SK-N-SH treated with all-trans-retinoic acid at 6 μM for 48 hours (cell line): ENCODE results near the gene CPTP.

Experiments
- ATAC-seq: fragments of 200-7000 bp; cut with Tn5 transposase; 3 replicates; pipeline ENCODE4 v1.9.1; 2020; ENCODE audit warnings: mild to moderate bottlenecking, moderate library complexity
- BACH2 ChIP-seq: fragments of 250-450 bp; sonication (Bioruptor Pico); IDR thresholded peaks from 2 replicates; pipeline ENCODE4 v1.9.0; 2021; ENCODE audit warnings: mild to moderate bottlenecking, borderline replicate concordance
- CREB5 ChIP-seq: fragments of 250-450 bp; sonication (Bioruptor Pico); IDR thresholded peaks from 2 replicates; pipeline ENCODE4 v1.5.1; 2020; ENCODE audit warnings: low read depth, mild to moderate bottlenecking, moderate library complexity
- CSRNP3 ChIP-seq: fragments of 250-450 bp; sonication (Bioruptor Pico); IDR thresholded peaks from 2 replicates; pipeline ENCODE4 v1.5.1; 2021; ENCODE audit warnings: mild to moderate bottlenecking, moderate library complexity
- GLIS3 ChIP-seq: fragments of 250-450 bp; sonication (Bioruptor Pico); IDR thresholded peaks from 2 replicates; pipeline ENCODE4 v1.5.0; 2020; ENCODE audit warnings: mild to moderate bottlenecking, moderate library complexity
- ISL1 ChIP-seq: fragments of 250-450 bp; sonication (Bioruptor Pico); IDR thresholded peaks from 2 replicates; pipeline ENCODE4 v2.1.2; 2022; ENCODE audit warnings: mild to moderate bottlenecking, moderate library complexity
- PATZ1 ChIP-seq: fragments of 250-450 bp; sonication (Bioruptor Pico); IDR thresholded peaks from 2 replicates; pipeline ENCODE4 v1.8.0; 2020; ENCODE audit warnings: mild to moderate bottlenecking, moderate library complexity, borderline replicate concordance
- POU6F1 ChIP-seq: fragments of 250-450 bp; sonication (Bioruptor Pico); IDR thresholded peaks from 2 replicates; pipeline ENCODE4 v1.8.0; 2021; ENCODE audit warnings: low read depth, mild to moderate bottlenecking, moderate library complexity, borderline replicate concordance
- PPARA ChIP-seq: fragments of 250-450 bp; sonication (Bioruptor Pico); IDR thresholded peaks from 2 replicates; pipeline ENCODE4 v1.5.0; 2020; ENCODE audit warnings: mild to moderate bottlenecking, borderline replicate concordance
- RARB ChIP-seq: fragments of 250-450 bp; sonication (Bioruptor Pico); IDR thresholded peaks from 2 replicates; pipeline ENCODE4 v1.8.0; 2021; ENCODE audit warnings: mild to moderate bottlenecking, moderate library complexity
- SNAI2 ChIP-seq: fragments of 250-450 bp; sonication (Bioruptor Pico); IDR thresholded peaks from 2 replicates; pipeline ENCODE4 v1.5.0; 2020; ENCODE audit warnings: mild to moderate bottlenecking, moderate library complexity
- TCF4 ChIP-seq: fragments of 250-450 bp; sonication (Bioruptor Pico); IDR thresholded peaks from 2 replicates; pipeline ENCODE4 v1.8.0; 2021; ENCODE audit warnings: mild to moderate bottlenecking, moderate library complexity, borderline replicate concordance
- TOX ChIP-seq: fragments of 250-450 bp; sonication (Bioruptor Pico); IDR thresholded peaks from 2 replicates; pipeline ENCODE4 v1.8.0; 2021; ENCODE audit warnings: mild to moderate bottlenecking, moderate library complexity, borderline replicate concordance
- TSHZ2 ChIP-seq: fragments of 250-450 bp; sonication (Bioruptor Pico); IDR thresholded peaks from 2 replicates; pipeline ENCODE4 v1.5.0; 2020; ENCODE audit warnings: mild to moderate bottlenecking, moderate library complexity
- ZFP3 ChIP-seq: fragments of 250-450 bp; sonication (Bioruptor Pico); IDR thresholded peaks from 2 replicates; pipeline ENCODE4 v1.5.0; 2020; ENCODE audit warnings: mild to moderate bottlenecking, moderate library complexity
- ZFP30 ChIP-seq: fragments of 450-650 bp; formaldehyde crosslinking; IDR thresholded peaks from 2 replicates; pipeline ENCODE4 v1.5.0; 2022; ENCODE audit warnings: mild to moderate bottlenecking, moderate library complexity
- ZNF70 ChIP-seq: fragments of 450-650 bp; formaldehyde crosslinking; IDR thresholded peaks from 2 replicates; pipeline ENCODE4 v1.5.0; 2020; ENCODE audit warnings: mild to moderate bottlenecking, moderate library complexity
- ZNF8 ChIP-seq: fragments of 450-650 bp; formaldehyde crosslinking; IDR thresholded peaks from 2 replicates; pipeline ENCODE4 v1.5.0; 2020; ENCODE audit warnings: mild to moderate bottlenecking, moderate library complexity

Gene CPTP

GRCh38 chr1:1374929-1375662, 50.5 kb downstream of the CPTP start, which contains the start of gene AURKAIP1:
AURKAIP1 (minus strand) TSS chr1:1375207; CDS start chr1:1374756, 451 bp downstream.
- peak; percentile 95 for ATAC-seq
- TF ChIP-seq TCF4 (CRISPR knock-in tag) (no peak), ZNF8 (peak; percentile 62; the same call in 1 of the 2 replicates), RARB (no peak; the same call in 1 of the 2 replicates), ZFP3 (CRISPR knock-in tag) (peak; percentile 80; the same call in 1 of the 2 replicates), TSHZ2 (CRISPR knock-in tag) (peak; percentile 67), POU6F1 (peak; percentile 88; the same call in 1 of the 2 replicates), ZNF70 (CRISPR knock-in tag) (peak; percentile 10; the same call in 1 of the 2 replicates), PATZ1 (CRISPR knock-in tag) (peak; percentile 72; the same call in 1 of the 2 replicates)
- TF ChIP-seq, all 23 proteins: peak for 6

GRCh38 chr1:1376551-1377226, 52.1 kb downstream of the CPTP start:
- no peak for TF ChIP-seq ZNF70 (CRISPR knock-in tag)
- no peak for TF ChIP-seq ZFP3 (CRISPR knock-in tag)
- TF ChIP-seq TOX: no peak
- no peak for TF ChIP-seq ZFP30 (CRISPR knock-in tag)
- no peak for TF ChIP-seq BACH2 (CRISPR knock-in tag)
- TF ChIP-seq POU6F1: no peak
- no peak for TF ChIP-seq RARB
- no peak for TF ChIP-seq ZNF8
- ATAC-seq: no peak

GRCh38 chr1:1377540-1378205, 53.1 kb downstream of the CPTP start:
- no peak for ATAC-seq
- no peak for TF ChIP-seq ISL1
- no peak for TF ChIP-seq ZNF70 (CRISPR knock-in tag)
- TF ChIP-seq SNAI2 (CRISPR knock-in tag): no peak
- TF ChIP-seq PPARA (CRISPR knock-in tag): no peak
- TF ChIP-seq TCF4 (CRISPR knock-in tag): no peak
- TF ChIP-seq GLIS3: no peak
- no peak for TF ChIP-seq CREB5 (CRISPR knock-in tag)
- no peak for TF ChIP-seq CSRNP3 (CRISPR knock-in tag)
- no peak for TF ChIP-seq RARB
